GM12801 (cell line): ENCODE results near the gene TRABD2B.

Source experiments
- CTCF ChIP-seq: IDR thresholded peaks from one replicate; pipeline ENCODE4 v1.5.1; 2011; ENCODE audit warnings: control low read depth; ENCODE audit not compliant: insufficient read length; ENCODE audit errors: extremely low read depth

Gene TRABD2B

DNA sequence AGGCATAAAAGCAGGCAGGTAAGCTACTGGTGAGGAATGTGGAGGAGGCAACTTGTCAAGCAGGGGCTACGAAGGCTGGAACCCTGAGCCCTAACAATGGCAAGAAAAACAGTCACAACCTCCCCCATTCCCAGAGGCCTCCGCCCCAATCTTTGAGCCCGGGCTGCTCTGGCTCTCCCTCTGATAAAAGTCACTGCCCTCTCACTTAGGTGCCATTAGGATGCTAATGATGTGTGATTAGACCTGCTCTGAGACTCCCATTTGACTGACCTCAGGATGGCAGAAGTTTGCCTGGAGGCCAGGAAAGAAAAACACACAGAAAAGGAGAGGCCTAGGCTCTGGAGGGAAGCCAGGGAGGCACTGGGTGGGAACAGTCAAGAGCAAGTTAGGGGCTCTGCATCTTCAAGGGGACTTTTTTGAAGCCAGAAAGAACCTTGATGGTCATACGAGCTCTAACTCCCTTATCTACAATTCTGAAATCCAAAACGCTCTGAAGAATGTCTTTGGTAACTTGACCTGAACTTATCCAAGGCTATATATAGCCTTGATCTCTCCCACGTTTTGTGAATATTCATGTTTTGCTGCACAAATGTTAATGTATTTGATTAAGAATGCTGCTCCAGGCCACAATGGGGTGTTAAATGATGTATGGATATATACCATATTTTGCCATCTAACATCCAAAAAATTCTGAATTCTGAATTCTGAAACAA, 98.9 kb downstream of the TRABD2B start:
- no peak for TF ChIP-seq CTCF

DNA sequence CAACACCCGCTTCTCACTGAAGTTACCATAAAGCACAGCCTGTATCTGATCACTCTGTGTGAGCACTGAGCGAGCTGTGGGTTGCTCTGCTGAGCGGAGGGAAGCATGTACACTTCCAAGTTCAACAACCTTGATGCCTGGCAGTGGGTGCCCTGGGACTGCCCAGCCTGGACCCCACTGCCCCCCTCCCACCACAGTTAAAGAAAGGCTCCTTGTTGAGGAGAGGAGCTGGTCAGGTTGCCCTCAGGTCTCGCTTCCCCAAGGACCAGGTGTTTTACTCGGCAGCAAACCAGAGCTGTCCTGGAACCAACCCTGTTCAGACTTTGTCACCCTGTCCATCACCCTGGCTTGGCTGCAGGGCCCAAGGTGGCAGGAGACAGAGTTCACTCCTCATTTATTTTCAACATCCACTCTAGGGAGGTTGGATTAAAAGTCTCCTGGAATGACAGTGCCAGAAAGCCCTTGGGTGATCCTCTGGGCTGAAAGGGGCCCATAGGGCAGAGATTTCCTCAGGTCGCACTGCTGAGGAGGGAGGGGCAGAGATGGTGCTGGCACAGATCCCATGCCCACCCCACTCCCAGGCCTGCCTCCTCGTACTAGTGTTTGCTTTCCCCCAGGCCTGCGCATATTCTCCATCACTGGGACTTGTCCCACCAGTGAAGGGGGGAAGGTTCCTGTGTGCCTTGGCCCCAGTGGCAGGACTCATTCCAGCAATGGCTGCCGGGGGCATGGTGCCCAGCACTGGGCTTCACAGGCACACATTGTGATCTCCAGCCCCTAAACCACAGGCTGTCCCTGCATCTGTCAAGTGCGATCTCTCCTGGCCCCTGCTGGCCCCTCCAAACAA, 101.7 kb downstream of the TRABD2B start:
- no peak for TF ChIP-seq CTCF

GRCh38 chr1:47894410-47895278, 102.5 kb downstream of the TRABD2B start:
- no peak for TF ChIP-seq CTCF

GRCh38 chr1:47893412-47893811, 103.8 kb downstream of the TRABD2B start:
- TF ChIP-seq CTCF, result no peak

- TF ChIP-seq CTCF, result no peak
Measured at GRCh38 chr1:47890779-47891178, 106.4 kb downstream of the TRABD2B start.

- TF ChIP-seq CTCF, result no peak
Measured at GRCh38 chr1:47888294-47888629, 108.9 kb downstream of the TRABD2B start.

DNA sequence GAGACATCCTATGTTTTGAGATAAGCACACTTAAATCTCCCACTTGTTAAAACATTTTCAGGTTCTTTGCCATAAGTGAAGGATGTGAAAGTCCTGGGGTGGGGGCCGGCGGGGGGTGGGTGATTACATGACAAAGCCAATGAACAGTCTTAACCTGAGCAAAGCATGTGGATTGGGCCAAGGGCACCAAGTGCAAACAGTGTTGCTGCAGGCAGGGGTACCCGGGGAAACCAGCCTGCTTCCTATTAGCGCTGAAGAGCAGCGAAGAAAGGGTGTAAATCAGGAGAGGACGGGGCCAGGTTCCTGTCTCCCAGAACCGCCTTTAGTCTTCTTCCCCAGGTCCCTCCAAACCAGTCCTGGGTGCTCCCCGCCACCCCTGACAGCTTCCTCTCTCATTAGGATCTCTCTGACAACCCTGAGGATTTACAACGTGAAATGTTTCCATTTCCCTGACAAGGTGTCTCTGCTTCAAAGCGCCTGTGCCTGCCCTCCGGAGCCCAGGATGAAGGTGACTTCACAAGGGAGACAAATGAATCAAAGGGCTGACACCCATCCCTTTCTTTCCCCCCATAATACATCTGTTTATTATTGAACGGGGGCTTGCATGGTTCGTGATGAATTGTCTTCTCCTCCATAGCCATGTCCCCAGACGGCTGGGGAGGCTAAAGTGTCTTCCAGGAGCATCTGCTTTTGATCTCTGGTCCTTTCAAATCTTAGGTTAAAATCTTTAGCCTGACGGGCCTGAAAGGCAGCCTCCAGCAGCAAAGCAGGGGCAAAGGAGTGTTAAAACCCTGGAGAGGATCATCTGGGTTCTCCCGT, 109.5 kb downstream of the TRABD2B start:
- TF ChIP-seq CTCF, result no peak
